Measurements from ENCODE around the gene CHKA.

- no peak for TF ChIP-seq POLR2AphosphoS5 (IDR thresholded peaks at IDR 0.05; ENCODE audit: borderline replicate concordance, low read depth, low read length)
- TF ChIP-seq EZH2 (IDR thresholded peaks at IDR 0.05), result no peak
- no peak for TF ChIP-seq FOXP2 (optimal IDR thresholded peaks at IDR 0.05; ENCODE audit: control extremely low read depth, extremely low read length, insufficient read depth)
These were observed 68.9 kb downstream of the CHKA start for GRCh38 chr11:68052137-68052873.

Measured in SK-N-MC (cell line).